A673 (cell line): Measurements from ENCODE around the gene ALOX15. TPM values are rescaled to one million over a fixed set of nuclear protein-coding genes. Genes with fewer than 3 reads are reported as not detected.

ENCODE experiments used
- BruUV-seq: library from RNA; stranded (reverse); fragments of 400-500 nt; replicated peaks from 2 replicates; lab custom pipeline; 2021; lab: Mats Ljungman, UMichigan
- CTCF ChIA-PET: fragments of 300-600 bp; sonication (Branson Sonifier 250); formaldehyde crosslinking; loops from one replicate; lab custom pipeline; 2022; ENCODE audit warnings: antibody characterized with exemption; lab: Charles Lee
- POLR2A ChIA-PET: fragments of 300-600 bp; sonication (Branson Sonifier 250); formaldehyde crosslinking; loops from one replicate; lab custom pipeline; 2022; ENCODE audit warnings: antibody characterized with exemption; ENCODE audit not compliant: low non-redundant PET; lab: Charles Lee
- DNase-seq: peaks from one replicate; pipeline ENCODE4 v3.0.0-alpha.2; 2015; ENCODE audit warnings: low spot score
- H3K27ac ChIP-seq: fragments of 200-600 bp; sonication (generic); 2 replicates; pipeline ENCODE4 v1.5.1; 2016; ENCODE audit warnings: mixed run types, low read depth, mild to moderate bottlenecking, mixed read lengths, antibody characterized with exemption, low read length; ENCODE audit not compliant: poor library complexity, severe bottlenecking
- H3K27me3 ChIP-seq: fragments of 200-600 bp; sonication (generic); replicated peaks from 2 replicates; pipeline ENCODE4 v1.6.1; 2017; ENCODE audit warnings: mixed run types, low read depth, mild to moderate bottlenecking, mixed read lengths, antibody characterized with exemption, low read length; ENCODE audit not compliant: insufficient read depth, poor library complexity
- H3K36me3 ChIP-seq: fragments of 200-600 bp; sonication (generic); 2 replicates; pipeline ENCODE4 v1.6.1; 2016; ENCODE audit warnings: mixed run types, mild to moderate bottlenecking, mixed read lengths, antibody characterized with exemption, low read length; ENCODE audit not compliant: insufficient read depth, poor library complexity, severe bottlenecking
- H3K4me1 ChIP-seq: fragments of 200-600 bp; sonication (generic); 2 replicates; pipeline ENCODE4 v1.6.1; 2017; ENCODE audit warnings: mixed run types, mild to moderate bottlenecking, mixed read lengths, antibody characterized with exemption, low read length; ENCODE audit not compliant: insufficient read depth, poor library complexity, severe bottlenecking
- H3K4me3 ChIP-seq: fragments of 200-600 bp; sonication (generic); 2 replicates; pipeline ENCODE4 v1.5.1; 2016; ENCODE audit warnings: low read depth, mixed run types, mild to moderate bottlenecking, mixed read lengths, low read length; ENCODE audit not compliant: poor library complexity, severe bottlenecking
- H3K9me3 ChIP-seq: fragments of 200-600 bp; sonication (generic); 2 replicates; pipeline ENCODE4 v1.6.1; 2016; ENCODE audit warnings: mixed run types, low read depth, mild to moderate bottlenecking, mixed read lengths, antibody characterized with exemption, low read length; ENCODE audit not compliant: poor library complexity, severe bottlenecking
- EZH2 ChIP-seq: fragments of 200-600 bp; sonication (generic); IDR thresholded peaks from 2 replicates; pipeline ENCODE4 v1.6.1; 2017; ENCODE audit warnings: borderline replicate concordance, low read depth, mild to moderate bottlenecking, mixed read lengths, antibody characterized with exemption, low read length; ENCODE audit not compliant: poor library complexity, severe bottlenecking
- intact Hi-C: fragments of 100-400 bp; cut with micrococcal nuclease; formaldehyde crosslinking; loops from one replicate; pipeline ENCODE4 v1.10.0; 2022; ENCODE audit not compliant: unreplicated experiment
- total RNA-seq: library from RNA; stranded (reverse); gene quantifications from 2 replicates; pipeline ENCODE4 v1.2.3, GENCODE V29; 2021
- TF ChIP-seq, protein P1 (sequence below): fragments of 300-800, 200-600 bp; sonication (generic); conservative IDR thresholded peaks from 2 replicates; pipeline ENCODE4 v1.5.1; 2017; ENCODE audit warnings: low read depth, mild to moderate bottlenecking, antibody characterized with exemption, low read length, moderate library complexity, mixed read lengths

Gene ALOX15
- total RNA-seq, 1 experiment from 2014 or later: not detected

DNA sequence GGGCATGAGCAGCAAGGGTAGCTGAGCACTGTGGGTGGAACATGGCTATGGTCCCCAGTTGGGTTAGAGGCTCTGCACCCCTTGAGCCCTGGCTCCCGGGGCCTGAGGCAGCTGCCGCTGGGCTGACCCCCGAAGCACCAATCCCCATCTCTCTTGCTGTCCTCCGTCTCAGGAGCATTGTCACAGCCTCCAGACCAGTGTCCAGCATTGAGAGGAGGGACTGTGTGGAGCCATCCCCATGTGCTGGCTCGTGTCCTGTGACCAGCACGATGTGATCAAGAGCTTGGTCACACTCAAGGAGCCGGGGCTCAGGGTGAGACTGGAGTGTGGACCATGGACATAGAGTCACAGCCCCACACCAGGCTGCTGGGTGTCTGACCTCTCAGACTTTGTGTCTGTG lies 54.3 kb downstream of the ALOX15 start:
- ChIA-PET CTCF (no interaction called here), POLR2A (no interaction called here)
- Histone ChIP-seq H3K27me3 (peaks cover 40% of the 10 kb centered on the region), H3K4me3 (no peak overlapping the region), H3K27ac (no peak overlapping the region), H3K9me3 (no peaks in the 10 kb centered on the region), H3K4me1 (no peaks in the 10 kb centered on the region), H3K36me3 (no peaks in the 10 kb centered on the region)
- no TSS peak for BruUV-seq
- intact Hi-C loops: no loop called here
- TF ChIP-seq EZH2: no peak
- TF ChIP-seq, protein P1, sequence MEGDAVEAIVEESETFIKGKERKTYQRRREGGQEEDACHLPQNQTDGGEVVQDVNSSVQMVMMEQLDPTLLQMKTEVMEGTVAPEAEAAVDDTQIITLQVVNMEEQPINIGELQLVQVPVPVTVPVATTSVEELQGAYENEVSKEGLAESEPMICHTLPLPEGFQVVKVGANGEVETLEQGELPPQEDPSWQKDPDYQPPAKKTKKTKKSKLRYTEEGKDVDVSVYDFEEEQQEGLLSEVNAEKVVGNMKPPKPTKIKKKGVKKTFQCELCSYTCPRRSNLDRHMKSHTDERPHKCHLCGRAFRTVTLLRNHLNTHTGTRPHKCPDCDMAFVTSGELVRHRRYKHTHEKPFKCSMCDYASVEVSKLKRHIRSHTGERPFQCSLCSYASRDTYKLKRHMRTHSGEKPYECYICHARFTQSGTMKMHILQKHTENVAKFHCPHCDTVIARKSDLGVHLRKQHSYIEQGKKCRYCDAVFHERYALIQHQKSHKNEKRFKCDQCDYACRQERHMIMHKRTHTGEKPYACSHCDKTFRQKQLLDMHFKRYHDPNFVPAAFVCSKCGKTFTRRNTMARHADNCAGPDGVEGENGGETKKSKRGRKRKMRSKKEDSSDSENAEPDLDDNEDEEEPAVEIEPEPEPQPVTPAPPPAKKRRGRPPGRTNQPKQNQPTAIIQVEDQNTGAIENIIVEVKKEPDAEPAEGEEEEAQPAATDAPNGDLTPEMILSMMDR: no peak
- DNase-seq: no peak

DNA sequence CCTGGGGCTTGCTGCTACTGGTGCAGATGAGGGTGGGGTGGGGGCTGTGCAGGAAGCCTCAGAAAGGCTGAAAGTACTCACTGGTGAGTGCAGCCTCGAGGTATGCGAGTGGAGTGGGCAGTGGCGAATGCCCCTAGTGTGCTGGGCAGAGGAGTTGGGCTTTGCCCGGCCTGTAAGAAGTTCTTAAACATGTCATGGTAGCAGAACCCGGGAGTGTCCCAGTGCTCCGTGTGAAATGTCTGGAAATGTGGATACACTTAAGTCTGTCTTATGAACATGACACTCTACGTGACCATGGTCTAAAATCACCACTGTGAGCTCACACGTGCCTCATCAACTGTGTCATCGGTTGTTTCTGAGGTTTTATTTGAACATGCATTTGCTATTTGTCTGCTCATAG lies 55.4 kb downstream of the ALOX15 start:
- Histone ChIP-seq H3K4me3 (no peak overlapping the region), H3K27me3 (peaks cover 40% of the 10 kb centered on the region), H3K36me3 (no peaks in the 10 kb centered on the region), H3K4me1 (no peaks in the 10 kb centered on the region), H3K27ac (no peak overlapping the region), H3K9me3 (no peaks in the 10 kb centered on the region)
- no peak for TF ChIP-seq EZH2
- TF ChIP-seq, protein P1: no peak
- POLR2A ChIA-PET: no interaction called here
- CTCF ChIA-PET: no interaction called here
- intact Hi-C loops: no loop called here
- no TSS peak for BruUV-seq
- DNase-seq: no peak

DNA sequence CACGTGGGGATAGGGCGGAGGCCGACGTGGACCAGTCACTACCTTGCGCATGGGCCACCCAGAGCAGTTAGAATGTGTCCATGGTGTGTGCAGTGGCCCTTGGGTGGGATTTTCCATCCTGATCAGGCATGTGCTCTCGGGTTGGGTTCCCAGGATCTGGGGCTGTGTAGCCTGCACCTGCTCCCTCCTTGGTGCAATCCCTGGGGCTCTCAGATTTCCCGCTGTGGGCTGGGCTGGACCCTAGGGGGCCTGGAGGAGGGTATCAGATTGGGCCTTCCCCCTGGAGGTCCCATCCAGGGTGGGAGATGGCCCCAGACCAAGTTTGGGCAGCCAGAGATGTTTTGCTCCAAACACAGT lies 55.9 kb downstream of the ALOX15 start:
- no peak for DNase-seq
- BruUV-seq: no TSS peak
- Histone ChIP-seq H3K36me3 (no peaks in the 10 kb centered on the region), H3K27ac (no peak overlapping the region), H3K4me3 (no peak overlapping the region), H3K9me3 (no peaks in the 10 kb centered on the region), H3K4me1 (no peaks in the 10 kb centered on the region), H3K27me3 (peaks cover 40% of the 10 kb centered on the region)
- TF ChIP-seq, protein P1: no peak
- no peak for TF ChIP-seq EZH2
- intact Hi-C loops: no loop called here
- ChIA-PET POLR2A (no interaction called here), CTCF (no interaction called here)
